Liver (tissue), 3 donors: ENCODE data around the gene SMS.

Experiments used
- EGR1 ChIP-seq, 2 donors: IDR thresholded peaks; 2 replicates each; pipeline ENCODE4 v1.6.1; 2016 to 2018; ENCODE audit warnings: antibody characterized with exemption in 2 of 2, low read depth in 2 of 2
- GABPA ChIP-seq, 2 donors: IDR thresholded peaks in 1 of 2; conservative IDR thresholded peaks in 1 of 2; 2 replicates each; pipeline ENCODE4 v1.6.1; 2016; ENCODE audit warnings: antibody characterized with exemption in 2 of 2, mild to moderate bottlenecking in 1 of 2, moderate library complexity in 1 of 2
- HNF4G ChIP-seq: IDR thresholded peaks from 2 replicates; pipeline ENCODE4 v1.6.1; 2016; ENCODE audit warnings: antibody characterized with exemption
- RAD21 ChIP-seq, 2 donors: IDR thresholded peaks; 2 replicates each; pipeline ENCODE4 v1.6.1; 2016; ENCODE audit warnings: antibody characterized with exemption in 2 of 2, mild to moderate bottlenecking in 2 of 2
- REST ChIP-seq: IDR thresholded peaks from 2 replicates; pipeline ENCODE4 v1.6.1; 2016; ENCODE audit warnings: antibody characterized with exemption, mild to moderate bottlenecking
- SP1 ChIP-seq: IDR thresholded peaks from 2 replicates; pipeline ENCODE4 v1.6.1; 2018; ENCODE audit warnings: antibody characterized with exemption, mild to moderate bottlenecking
- TAF1 ChIP-seq: conservative IDR thresholded peaks from 2 replicates; pipeline ENCODE4 v1.6.1; 2016; ENCODE audit warnings: antibody characterized with exemption, mild to moderate bottlenecking
- YY1 ChIP-seq: IDR thresholded peaks from 2 replicates; pipeline ENCODE4 v1.6.1; 2016; ENCODE audit warnings: antibody characterized with exemption, mild to moderate bottlenecking
- ZBTB33 ChIP-seq: IDR thresholded peaks from 2 replicates; pipeline ENCODE4 v1.6.1; 2016; ENCODE audit warnings: antibody characterized with exemption
- TF ChIP-seq, protein P1 (sequence below): fragments of 150-350 bp; IDR thresholded peaks from 2 replicates; pipeline ENCODE4 v1.5.1; 2017; ENCODE audit warnings: improper control_type of control experiment, low read depth, low read length; ENCODE audit not compliant: missing input control
- donor health status: healthy.
- donor health status: healthy.

- TF ChIP-seq, protein P1, sequence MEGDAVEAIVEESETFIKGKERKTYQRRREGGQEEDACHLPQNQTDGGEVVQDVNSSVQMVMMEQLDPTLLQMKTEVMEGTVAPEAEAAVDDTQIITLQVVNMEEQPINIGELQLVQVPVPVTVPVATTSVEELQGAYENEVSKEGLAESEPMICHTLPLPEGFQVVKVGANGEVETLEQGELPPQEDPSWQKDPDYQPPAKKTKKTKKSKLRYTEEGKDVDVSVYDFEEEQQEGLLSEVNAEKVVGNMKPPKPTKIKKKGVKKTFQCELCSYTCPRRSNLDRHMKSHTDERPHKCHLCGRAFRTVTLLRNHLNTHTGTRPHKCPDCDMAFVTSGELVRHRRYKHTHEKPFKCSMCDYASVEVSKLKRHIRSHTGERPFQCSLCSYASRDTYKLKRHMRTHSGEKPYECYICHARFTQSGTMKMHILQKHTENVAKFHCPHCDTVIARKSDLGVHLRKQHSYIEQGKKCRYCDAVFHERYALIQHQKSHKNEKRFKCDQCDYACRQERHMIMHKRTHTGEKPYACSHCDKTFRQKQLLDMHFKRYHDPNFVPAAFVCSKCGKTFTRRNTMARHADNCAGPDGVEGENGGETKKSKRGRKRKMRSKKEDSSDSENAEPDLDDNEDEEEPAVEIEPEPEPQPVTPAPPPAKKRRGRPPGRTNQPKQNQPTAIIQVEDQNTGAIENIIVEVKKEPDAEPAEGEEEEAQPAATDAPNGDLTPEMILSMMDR: no peak
- TF ChIP-seq HNF4G: no peak
- no peak for TF ChIP-seq YY1
- no peak for TF ChIP-seq RAD21 (IDR thresholded peaks at IDR 0.05)
- TF ChIP-seq TAF1: no peak
- no peak for TF ChIP-seq GABPA (IDR thresholded peaks at IDR 0.05 in 1 of 2, conservative IDR thresholded peaks at IDR 0.05 in 1 of 2)
- TF ChIP-seq REST: no peak
- TF ChIP-seq SP1: no peak
- no peak for TF ChIP-seq ZBTB33
- TF ChIP-seq EGR1 (IDR thresholded peaks at IDR 0.05; ENCODE audit: low read depth in 2 of 2): no peak
Measured at GRCh38 chrX:21982311-21982710, 41.8 kb downstream of the SMS start.
